RWPE1 (cell line): Measurements from ENCODE around the gene EIF5.

Experiments
- CTCF ChIA-PET: fragments of 350-600 bp; sonication (Branson Sonifier 250); formaldehyde crosslinking; extraction: SDS; loops from one replicate; lab custom pipeline; 2021; lab: Yijun Ruan, JAX
- POLR2A ChIA-PET: fragments of 400-600 bp; formaldehyde crosslinking; extraction: SDS; loops from one replicate; lab custom pipeline; 2020; ENCODE audit warnings: antibody characterized with exemption; ENCODE audit not compliant: low non-redundant PET; lab: Yijun Ruan, JAX
- DNase-seq: peaks from one replicate; pipeline ENCODE4 v3.0.0; 2012; ENCODE audit warnings: low spot score
- H3K27ac ChIP-seq: fragments of 450-650 bp; 2 replicates; pipeline ENCODE4 v1.5.1; 2017
- CTCF ChIP-seq: fragments of 450-650 bp; conservative IDR thresholded peaks from 2 replicates; pipeline ENCODE4 v1.5.1; 2017; ENCODE audit warnings: low read depth, mild to moderate bottlenecking

The EIF5 gene

GRCh38 chr14:103318750-103319419, 15.2 kb upstream of the EIF5 start:
- H3K27ac ChIP-seq = no peak overlapping the region
- no peak for DNase-seq
- no peak for TF ChIP-seq CTCF
- ChIA-PET POLR2A (no interaction called here), CTCF (no interaction called here)

- no peak for TF ChIP-seq CTCF
- DNase-seq = no peak
- CTCF ChIA-PET = no interaction called here
- POLR2A ChIA-PET = no interaction called here
- no peak overlapping the region for H3K27ac ChIP-seq
Measured at GRCh38 chr14:103319422-103319821, 14.6 kb upstream of the EIF5 start.

GRCh38 chr14:103326078-103326477, 8.0 kb upstream of the EIF5 start:
- no peak for TF ChIP-seq CTCF
- POLR2A ChIA-PET = no interaction called here
- CTCF ChIA-PET = no interaction called here
- no peak overlapping the region for H3K27ac ChIP-seq
- DNase-seq = no peak

GRCh38 chr14:103328941-103329340, 5.1 kb upstream of the EIF5 start:
- no peak for DNase-seq
- POLR2A ChIA-PET = no interaction called here
- CTCF ChIA-PET = interaction anchor here (2.1 kb wide), 1 partner anchor 224 kb away, joined by 15 read pairs; no protein-coding TSS in a partner anchor
- 0 out of 2 replicates have a peak overlapping the region, but pooled peaks have one; percentile 5 for H3K27ac ChIP-seq
- TF ChIP-seq CTCF = no peak

- DNase-seq = peak; percentile 44
- POLR2A ChIA-PET = no interaction called here
- H3K27ac ChIP-seq = no peak overlapping the region
- no peak for TF ChIP-seq CTCF
- CTCF ChIA-PET = interaction anchor here (1.0 to 2.1 kb wide), 2 partner anchors 61 to 225 kb away, joined by 7 to 15 read pairs; no protein-coding TSS in a partner anchor
Measured at GRCh38 chr14:103329401-103330347, 4.4 kb upstream of the EIF5 start.

- no peak for DNase-seq
- POLR2A ChIA-PET = no interaction called here
- no peak for TF ChIP-seq CTCF
- CTCF ChIA-PET = interaction anchor here (1.0 to 2.1 kb wide), 2 partner anchors 61 to 226 kb away, joined by 7 to 15 read pairs; no protein-coding TSS in a partner anchor
- no peak overlapping the region for H3K27ac ChIP-seq
Measured at GRCh38 chr14:103330536-103330935, 3.5 kb upstream of the EIF5 start.
